GOT3 (cell line): ENCODE data around the gene BANP.
"Not testable (repeated sequence)": the region's sequence is repeated elsewhere in the genome, so short reads cannot be mapped to it uniquely, and the experiment has no call there.

Source experiments
- DNase-seq: peaks from one replicate; lab custom pipeline; 2025; ENCODE audit warnings: mixed read lengths; lab: John Stamatoyannopoulos, UW

BANP gene

DNA sequence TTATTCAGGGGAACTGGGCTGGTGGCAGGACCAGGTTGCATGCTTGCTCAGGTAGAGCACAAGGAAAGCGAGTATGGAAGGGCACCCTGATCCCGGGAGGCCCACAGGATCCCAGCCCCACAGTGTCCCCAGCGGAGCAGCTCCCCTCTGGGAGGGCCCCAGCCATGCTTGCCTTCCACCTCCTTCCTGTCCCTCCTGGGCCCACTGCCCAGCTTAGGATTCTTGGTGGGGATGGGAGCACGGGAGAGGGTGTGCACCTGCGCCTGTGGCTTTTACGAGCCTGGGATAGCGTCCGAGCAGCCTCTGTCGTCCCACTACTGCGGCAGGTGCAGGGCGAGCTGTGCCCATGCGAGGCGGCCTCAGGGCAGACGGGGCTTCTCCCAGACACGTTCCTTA is 114.5 kb downstream of the BANP start:
- DNase-seq = no peak

DNA sequence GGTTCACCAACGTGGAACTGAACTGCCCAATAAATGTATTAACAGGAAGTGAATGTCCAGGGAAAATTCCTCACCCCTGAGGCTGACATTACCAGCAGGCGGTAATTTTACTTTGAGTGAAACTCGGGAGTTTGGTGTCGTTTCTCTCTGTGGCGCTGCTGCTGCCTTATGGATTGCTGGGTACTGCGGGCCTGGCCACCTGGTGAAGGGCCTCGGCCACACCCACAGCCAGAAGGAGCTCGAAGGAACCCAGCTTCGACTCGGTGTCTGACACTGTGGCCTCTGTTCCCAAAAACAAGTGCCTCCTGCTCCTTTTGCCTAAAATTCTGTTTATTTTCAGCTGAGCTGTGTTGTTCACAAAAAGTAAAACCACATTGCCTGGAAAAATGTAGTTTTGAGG is 115.0 kb downstream of the BANP start:
- no peak for DNase-seq

DNA sequence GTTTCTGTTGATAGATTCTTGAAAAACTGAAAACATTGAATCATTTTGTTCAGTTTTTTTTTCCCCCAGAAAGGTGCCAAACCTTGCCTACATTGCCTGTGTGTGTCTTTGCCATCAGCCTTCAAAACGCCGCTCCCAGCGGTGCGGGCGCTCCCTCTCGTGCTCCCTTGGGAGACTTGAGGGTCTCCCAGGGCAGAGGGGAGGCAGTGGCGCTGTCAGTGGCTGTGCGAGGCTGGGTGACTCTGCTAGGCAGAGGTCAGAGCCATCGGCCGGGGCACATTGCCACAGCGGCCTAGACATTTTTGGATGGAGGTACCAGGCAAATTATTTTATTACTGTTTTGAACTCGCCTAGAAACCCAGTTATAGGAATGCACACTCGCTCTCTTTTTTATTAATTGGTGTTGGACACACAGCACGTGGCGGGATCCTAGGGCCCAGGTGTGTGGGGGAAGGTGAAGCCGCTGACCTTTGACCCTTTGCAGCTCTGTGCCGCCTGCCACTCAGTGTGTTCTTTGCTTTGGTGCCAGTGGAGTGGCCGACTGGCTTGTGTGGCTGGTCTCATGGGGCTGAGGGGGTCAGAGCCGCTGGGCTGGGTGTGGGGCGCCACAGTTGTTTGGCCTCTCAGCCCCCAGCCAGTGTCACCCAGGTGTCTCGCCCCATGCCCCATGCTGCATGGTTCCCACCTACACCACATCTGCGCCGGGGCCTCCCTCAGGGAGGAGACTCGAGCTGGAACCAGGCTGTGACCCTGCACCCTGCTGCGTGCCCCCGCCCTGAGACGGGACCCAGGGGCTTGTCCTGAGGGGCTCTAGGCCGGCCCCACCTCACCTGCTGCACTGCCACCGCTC is 115.7 kb downstream of the BANP start:
- no peak for DNase-seq

DNA sequence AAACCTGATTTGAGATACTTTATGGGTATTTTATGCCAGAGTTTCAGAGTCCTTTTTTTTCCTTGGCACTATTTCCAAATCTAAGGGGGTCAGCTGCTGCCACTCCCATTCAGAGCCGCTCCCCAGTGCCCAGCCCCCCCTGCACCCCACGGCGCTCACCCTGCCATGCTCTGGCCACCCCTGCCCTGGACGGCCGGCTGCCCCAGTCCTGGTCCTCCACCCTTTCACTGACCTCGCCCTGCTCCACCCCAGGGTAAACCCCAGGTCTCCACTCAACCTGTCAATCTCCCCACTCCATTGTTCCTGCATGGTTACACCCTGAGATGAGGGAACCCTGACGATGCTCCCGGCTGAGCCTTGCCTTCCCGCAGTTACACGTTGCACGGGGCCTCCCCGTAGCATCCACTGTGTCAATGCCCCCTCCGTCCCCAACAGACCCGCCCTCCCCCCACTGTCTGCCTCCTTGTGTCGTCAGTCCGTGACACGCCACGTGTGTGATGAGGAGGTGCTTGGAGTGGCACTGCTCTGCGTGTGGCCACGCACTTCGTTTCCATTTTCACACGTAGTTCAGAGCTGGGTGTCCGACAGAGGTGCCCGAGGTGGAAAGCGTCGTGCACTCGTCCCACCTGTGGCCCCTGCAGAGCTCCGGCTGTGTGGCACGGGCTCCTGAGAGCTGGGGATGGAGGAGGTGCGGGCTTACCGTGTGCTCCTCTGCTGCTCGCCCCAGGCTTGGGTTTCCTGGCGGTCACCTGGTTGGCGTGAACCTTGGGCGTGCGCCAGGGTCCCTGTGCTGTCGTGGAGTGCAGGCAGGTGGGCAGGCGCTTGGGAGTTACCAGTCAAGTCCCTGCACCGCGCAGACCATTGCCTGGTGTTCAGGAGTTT is 116.5 kb downstream of the BANP start:
- DNase-seq = no peak

DNA sequence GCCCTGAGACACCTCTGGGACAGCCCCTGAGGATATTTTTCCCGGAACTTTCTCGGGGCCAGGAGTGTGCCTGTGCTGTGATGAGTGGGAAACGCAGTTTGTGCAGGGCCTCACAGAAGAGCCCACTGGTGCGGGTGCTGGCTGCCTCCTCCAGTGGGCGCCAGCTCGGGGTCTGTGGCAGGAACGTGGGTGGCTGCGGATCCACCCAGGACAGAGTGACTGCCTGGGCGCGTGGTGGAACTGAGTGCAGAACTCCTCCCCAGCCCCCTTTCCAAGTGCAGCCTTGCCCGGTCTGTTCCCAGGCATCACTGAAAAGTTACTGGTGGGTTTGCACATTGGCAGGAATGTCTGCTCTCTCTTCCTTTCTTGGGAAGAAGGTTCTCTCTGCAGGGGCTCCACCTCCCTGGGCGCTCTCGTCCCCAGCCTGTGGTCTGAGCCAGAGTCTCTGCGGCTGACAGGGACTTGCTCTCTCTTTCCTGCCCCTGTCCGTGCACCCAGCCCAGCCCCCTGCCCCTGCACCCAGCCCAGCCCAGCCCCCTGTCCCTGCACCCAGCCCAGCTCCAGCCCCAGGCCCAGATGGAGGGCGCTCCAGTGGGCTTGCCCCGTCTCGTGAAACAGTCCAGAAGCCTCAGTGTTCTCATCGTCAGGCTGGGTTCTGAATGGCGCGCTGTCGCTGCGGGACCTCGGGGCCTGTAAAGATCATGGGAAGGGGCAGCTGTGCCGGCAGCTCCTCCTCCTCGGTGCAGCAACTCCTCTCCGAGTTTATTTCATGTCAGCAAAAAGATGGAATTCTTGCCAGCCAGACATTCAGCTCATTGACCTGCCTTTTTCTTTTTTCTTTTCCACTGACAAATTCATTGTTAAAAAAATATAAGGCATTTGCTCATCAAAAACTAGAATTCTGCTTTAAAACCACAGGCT is 117.5 kb downstream of the BANP start:
- no peak for DNase-seq

DNA sequence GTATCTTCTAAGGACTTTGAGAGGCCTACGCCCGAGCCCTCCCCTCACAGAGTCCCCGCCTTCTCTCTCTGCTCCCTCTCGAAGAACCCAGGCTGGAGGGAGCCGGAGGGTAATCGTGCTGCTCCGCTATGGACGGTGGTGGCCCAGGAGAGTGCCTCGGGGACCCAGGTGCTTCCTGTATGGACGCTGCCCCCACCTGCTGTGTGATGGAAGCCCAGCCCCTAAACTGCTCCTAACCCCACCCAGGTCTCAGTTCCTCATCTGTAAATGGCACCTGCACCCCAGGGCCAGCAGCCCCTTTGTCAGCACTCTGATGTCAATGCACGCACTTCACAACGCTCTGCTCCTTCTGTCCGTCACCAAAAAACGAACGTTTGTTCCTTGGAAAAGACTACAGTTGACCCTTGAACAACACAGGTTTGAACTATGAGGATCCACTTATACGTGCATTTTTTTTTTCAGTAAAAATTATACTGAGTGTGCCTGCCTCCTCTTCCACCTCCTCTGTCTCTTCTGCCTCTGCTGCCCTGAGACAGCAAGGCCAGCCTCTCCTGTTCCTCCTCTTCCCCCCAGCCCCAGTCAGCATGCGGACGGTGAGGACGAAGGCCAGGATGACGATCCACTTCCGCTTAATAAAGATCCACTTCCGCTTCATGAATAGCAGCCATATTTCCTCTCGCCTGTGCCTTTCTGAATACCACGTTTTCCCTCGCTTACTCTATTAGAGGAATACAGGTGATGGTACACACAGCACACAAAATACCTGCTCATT is 118.3 kb downstream of the BANP start:
- DNase-seq = no peak

DNA sequence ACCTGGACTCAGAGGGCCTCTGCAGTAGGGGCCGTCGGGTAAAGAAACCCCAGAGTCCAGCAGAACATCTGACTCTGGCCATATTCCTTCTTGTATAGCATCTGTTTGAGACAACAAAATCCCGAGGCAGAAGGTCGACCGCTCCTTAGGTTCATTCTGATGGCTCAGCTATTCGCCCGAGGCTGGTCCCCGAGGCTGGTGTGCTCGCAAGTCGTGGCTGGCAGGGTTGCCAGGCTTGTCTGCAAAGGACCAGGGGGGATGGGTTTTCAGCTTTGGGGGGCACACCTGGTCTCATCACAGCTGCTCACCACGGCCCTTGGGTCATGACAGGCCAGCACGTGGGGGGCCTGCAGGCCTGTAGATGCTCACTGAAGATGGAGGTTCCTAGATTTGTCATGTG is 119.1 kb downstream of the BANP start:
- DNase-seq = no peak

DNA sequence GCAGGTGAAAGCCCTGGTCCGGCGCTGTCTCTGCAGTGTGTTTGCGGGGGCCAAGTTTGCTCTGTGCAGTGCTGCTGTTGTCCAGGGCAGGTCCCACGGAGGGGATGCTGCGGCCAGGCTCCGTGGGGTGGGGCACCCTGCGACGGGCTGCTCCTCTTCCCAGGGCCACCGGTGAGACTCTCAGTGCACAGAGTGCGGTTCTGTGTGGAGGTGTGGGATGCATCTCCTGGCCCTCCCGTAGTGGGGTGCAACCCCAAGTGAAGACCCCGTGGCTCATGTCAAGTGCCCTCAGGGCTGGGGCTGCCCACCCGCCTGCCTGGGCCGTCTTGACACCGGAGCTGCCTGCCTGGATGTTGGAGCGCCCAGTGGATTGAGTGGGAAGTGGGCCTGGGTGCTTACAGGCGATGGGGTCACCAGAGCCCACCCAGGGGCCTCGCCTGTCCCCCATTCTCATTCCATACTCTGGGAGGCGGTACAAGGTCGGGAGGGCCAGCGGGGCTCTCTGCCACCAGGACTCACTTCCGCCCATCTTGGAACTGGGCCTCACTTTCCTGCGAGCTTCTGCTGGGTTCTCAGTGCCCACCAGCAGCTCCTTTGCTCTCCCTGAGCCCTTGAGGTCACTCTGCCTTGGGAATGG is 119.9 kb downstream of the BANP start:
- DNase-seq = no peak

DNA sequence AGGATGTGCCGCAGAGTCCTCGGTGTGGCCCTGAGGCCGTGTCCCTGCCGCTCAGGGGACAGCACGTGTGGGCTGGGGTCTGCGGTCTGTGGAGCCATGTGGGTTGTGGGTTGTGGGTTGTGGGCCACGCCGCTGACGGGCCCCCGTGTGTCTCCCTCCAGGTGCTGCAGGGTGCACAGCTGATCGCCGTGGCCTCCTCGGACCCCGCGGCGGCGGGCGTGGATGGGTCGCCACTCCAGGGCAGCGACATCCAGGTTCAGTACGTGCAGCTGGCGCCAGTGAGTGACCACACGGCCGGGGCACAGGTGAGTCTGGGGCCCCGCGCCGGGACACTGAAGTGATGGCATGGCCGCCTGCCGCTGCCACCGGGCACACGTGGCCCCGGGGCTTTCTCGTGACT is 120.7 kb downstream of the BANP start:
- DNase-seq = no peak

DNA sequence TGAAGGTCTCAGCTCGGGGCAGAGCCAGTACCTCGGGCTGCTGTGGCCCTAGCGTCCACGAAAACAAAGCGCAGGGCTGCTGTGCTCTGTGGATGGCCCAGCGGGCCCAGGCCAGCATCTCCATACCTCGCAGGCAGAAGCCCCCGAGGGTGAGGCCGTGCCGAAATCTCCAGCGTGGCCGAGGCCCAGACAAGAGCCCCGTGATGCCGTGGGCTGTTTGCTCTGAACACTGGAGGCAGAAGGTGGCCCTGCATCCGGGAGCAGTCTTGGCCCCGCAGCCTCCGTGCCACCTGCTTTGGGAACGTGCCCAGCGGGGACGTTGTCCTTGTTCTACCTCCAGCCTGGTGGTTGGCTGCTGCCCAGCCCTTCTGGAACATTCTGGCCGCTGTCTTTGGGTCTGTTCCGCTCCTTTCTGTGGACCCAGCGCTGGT is 121.4 kb downstream of the BANP start:
- DNase-seq = no peak

DNA sequence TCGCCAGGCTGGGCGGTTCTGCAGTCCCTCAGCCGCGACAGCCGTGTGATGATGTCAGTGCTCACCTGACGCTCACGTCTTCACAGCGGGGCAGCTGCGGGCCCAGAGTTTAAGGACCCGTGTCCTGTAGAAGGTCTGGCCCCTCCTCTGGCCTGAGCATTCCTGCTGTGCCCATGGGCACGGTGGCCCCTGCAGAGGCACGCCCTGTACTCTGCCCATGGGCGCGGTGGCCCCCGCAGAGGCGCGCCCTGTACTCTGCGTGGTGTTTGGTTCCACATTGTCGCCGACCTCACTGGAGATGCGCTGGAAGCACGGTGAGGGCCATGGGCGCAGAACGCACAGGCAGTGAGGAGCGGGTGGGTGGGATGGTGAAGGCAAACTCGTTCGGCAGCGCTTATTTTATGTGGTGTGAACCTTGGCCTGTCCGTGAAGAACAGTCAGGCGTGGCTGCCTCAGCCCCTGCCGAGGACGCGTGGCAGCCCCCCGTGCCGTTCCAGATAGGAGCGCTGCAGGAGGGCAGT is 122.0 kb downstream of the BANP start:
- no peak for DNase-seq

DNA sequence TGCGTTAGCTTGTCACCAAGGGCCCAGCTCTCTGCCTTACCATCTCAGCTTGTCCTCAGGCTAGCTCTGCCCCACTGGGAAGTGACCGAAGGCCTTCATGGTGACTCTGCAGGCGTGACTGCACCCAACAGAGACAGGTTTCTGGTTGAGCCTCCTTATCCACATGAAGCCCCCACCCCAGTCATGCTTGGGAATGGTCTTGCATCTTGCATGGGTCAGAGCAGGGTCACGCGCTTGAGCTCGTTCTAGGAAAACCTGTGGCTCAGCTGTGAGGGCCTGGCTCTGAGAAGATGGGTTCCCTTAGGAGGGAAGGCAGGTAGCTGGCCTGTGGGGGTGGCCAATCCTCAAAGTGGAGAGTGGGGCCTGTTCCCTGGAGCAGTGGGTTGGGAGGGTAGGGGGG is 122.8 kb downstream of the BANP start:
- DNase-seq = no peak

DNA sequence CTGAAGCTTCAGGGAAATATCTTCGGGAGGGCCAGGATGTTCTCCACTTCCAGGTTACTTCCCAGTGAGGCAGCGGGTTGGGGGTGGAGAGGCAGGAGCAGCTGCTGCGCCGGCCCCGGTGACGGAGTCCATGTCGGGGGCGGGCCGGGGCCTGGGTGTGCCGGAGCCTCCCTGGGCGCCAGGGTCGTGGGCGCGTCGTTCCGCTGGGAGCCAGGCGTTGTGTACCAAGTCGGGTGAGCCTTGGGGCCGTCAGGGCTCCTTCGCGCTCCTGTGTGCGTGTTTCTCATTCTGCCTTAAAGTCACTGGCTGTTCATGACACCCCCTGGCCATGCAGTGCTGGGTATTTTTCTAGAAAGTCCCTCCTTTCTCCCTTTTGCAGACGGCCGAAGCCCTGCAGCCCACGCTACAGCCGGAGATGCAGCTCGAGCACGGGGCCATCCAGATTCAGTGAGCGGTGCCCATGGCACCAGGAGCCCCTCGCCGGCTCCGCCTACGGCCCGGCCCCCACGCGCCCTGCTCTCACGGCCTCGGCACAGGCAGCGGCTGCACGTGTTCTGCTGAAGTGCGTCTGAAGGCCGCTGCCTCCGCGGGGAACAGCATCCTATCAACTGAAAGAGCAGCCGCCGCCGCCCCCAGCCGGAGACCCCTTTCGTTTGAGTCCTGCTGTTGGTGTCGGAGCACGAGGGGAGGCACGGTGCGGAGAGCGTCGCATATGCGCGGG is 125.1 kb downstream of the BANP start:
- no peak for DNase-seq

DNA sequence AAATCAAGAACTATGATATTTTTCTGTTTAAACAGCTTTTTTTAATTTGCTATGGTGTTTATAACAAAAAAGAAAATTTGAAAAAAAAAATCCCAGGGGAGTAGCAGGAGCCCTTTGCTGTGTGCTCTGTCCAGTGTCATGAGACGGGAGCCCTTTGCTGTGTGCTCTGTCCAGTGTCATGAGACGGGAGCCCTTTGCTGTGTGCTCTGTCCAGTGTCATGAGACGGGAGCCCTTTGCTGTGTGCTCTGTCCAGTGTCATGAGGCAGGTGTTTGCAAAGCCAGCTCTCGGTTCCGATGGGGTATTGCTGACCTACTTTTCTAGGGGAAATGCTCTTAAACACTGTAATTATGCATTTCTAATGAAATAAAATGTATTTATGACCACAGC is 125.7 kb downstream of the BANP start:
- not testable (repeated sequence) for DNase-seq

DNA sequence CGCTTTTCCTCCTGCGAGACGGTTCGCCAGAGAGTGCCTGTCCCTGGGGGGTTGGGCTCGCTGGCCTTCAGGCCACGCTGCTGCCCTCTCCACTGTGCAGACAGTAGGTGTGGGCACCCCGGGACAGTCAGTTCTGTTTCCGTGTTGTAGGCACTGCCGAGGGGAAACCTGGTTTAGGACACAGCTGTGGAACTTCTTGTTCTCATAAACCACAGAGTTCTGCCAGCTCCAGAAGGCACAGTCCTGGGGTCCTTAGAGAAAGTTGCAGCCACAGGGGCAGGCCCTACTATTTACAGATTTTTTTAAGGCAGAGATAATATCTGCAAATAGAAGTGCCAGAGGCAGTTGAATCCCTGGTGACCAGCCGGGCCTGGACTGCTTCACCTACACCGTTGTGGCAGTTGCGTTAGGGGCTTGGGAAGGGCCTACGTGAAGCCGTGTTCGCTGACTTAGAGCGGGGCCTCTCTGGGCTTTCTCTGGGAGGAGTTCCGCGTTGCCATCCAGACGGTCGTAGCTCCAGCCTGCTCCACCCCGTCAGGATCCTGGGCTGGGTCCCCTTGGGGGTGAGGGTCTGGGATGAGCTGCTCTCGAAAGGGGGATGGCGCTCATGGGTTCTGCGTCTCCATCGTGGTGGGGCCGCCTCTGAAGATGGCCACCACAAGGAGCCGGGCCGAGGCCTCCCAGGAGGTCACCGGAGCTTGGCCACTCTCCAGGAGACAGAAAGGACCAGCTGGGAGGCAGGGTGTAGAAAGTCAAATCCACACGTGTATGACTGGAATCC is 126.3 kb downstream of the BANP start:
- DNase-seq = no peak

DNA sequence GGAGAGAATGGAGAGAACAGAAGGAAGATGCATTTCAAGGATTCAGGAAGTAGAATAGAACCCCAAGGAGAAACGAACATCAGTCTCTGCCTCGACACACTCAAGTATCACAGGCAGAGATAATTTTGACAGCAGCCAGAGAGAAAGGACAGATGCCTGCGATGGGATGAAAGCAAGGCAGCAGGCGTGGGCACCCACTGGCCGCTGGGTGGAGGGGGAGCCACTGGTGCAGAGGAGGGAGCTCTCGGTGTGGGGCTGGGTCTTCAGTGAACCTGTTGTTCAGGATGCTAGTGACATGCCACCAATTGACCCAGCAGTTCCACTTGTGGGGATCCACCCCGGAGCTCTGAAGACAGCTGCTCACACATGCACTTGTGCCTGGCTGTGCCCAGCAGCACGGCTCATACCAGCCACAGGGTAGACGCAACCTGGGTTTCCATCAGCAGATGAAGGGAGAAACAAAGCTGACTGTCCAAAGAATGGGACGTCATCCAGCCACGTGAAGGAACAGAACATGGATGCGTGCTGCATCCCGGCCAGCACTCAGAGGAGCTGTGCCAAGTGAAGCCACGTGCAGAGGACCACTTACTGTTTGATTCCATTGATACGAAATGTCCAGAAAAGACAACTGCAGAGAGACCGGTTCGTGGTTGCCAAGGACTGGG is 127.0 kb downstream of the BANP start:
- DNase-seq = no peak

DNA sequence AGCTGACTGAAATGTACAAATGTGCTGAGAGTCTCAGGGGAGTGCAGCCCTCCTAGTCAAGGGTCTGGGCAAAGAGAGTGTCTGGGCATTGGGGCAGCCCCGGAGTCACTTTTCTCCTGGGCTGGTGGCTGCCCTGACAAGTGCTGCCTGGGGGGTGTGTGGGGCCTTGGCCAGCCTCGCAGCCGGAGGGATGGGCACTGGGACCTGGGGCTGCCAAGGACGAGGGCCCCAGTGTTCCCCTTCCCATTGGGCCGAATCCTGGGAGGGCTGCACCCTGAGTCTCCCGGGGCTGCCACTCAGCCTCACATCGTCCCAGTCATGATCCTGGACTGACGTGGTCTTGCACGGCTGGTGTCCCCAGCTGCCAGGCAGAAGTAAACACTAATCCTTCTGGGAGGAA is 132.3 kb downstream of the BANP start:
- no peak for DNase-seq

DNA sequence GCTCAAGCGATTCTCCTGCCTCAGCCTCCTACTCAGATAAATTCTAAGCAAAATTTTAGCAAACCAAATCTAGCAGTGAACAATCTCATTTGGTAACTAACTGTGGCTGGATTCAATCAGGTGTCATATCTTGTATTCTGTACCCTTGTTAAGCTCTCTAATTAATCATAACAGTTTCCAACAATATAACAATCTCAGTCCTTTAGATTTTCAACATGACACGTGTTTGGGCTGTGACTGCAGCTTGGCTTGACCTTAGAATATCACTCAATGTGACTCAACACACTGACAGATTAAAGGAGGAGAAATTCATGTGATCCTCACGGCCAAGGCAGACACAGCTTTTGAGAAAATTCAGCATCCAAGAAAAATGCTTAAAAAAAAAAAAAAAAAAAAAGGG is 133.6 kb downstream of the BANP start:
- no peak for DNase-seq
